PC-3 (cell line): ENCODE measurements around the gene MAP3K5.

ENCODE experiments used
- EZH2 ChIP-seq: fragments of 300-600 bp; sonication (generic); IDR thresholded peaks from one replicate; pipeline ENCODE4 v1.6.1; 2017; ENCODE audit warnings: antibody characterized with exemption, mild to moderate bottlenecking, low read length; ENCODE audit not compliant: unreplicated experiment
- TF ChIP-seq, protein P1 (sequence below): fragments of 300-600 bp; sonication (generic); conservative IDR thresholded peaks from 2 replicates; pipeline ENCODE4 v1.5.1; 2017; ENCODE audit warnings: antibody characterized with exemption, low read depth, mild to moderate bottlenecking, low read length

DNA sequence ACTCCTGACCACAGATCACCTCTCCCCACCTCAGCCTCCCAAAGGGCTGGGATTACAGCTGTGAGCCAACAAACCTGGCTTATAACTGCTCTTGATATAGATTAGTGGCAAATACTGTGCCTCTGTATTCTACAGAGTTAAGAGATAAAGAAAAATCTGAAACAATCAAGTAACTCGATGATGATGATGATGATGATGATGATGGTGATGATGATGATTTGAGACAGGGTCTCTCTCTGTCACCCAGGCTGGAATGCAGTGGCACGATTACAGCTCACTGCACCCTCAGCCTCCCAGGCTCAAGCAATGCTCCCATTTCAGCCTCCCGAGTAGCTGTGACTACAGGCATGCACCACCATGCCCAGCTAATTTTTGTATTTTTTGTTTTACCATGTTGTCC, 175.8 kb downstream of the MAP3K5 start:
- no peak for TF ChIP-seq EZH2
- TF ChIP-seq, protein P1, sequence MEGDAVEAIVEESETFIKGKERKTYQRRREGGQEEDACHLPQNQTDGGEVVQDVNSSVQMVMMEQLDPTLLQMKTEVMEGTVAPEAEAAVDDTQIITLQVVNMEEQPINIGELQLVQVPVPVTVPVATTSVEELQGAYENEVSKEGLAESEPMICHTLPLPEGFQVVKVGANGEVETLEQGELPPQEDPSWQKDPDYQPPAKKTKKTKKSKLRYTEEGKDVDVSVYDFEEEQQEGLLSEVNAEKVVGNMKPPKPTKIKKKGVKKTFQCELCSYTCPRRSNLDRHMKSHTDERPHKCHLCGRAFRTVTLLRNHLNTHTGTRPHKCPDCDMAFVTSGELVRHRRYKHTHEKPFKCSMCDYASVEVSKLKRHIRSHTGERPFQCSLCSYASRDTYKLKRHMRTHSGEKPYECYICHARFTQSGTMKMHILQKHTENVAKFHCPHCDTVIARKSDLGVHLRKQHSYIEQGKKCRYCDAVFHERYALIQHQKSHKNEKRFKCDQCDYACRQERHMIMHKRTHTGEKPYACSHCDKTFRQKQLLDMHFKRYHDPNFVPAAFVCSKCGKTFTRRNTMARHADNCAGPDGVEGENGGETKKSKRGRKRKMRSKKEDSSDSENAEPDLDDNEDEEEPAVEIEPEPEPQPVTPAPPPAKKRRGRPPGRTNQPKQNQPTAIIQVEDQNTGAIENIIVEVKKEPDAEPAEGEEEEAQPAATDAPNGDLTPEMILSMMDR: no peak
